ENCODE measurements around the gene TH. TPM values are rescaled to one million over a fixed set of nuclear protein-coding genes. Genes with fewer than 3 reads are reported as not detected.

The TH gene
- total RNA-seq, 2 donors from 2014 or later, result not detected

- H3K27ac ChIP-seq, result no peak within 1 kb of the TSS
- no peaks in the 10 kb centered on the region for H3K27me3 ChIP-seq
- no peak within 1 kb of the TSS for H3K4me3 ChIP-seq
- no peaks in the 10 kb centered on the region for H3K9me3 ChIP-seq
- no peak for TF ChIP-seq CTCF (IDR thresholded peaks at IDR 0.05)
- H3K36me3 ChIP-seq, result no peaks in the 10 kb centered on the region
- DNase-seq (ENCODE audit: low spot score), result no peak
- peaks cover 0 to 4% of the 10 kb centered on the region in 2 donors for H3K4me1 ChIP-seq
Measured at GRCh38 chr11:2160736-2161259, 10.8 kb downstream of the TH start, which contains the start of gene INS. TSS of gene INS (minus strand) at chr11:2161209. CDS start at chr11:2160971, 238 bp downstream.

- no peak for DNase-seq (ENCODE audit: low spot score)
- Histone ChIP-seq H3K27ac (no peak overlapping the region), H3K4me1 (no peaks in the 10 kb centered on the region), H3K4me3 (no peak overlapping the region), H3K36me3 (no peaks in the 10 kb centered on the region), H3K27me3 (no peaks in the 10 kb centered on the region), H3K9me3 (no peaks in the 10 kb centered on the region)
- TF ChIP-seq CTCF (IDR thresholded peaks at IDR 0.05), result no peak
Measured at GRCh38 chr11:2159536-2160413, 11.8 kb downstream of the TH start.

- Histone ChIP-seq H3K4me3 (no peak overlapping the region), H3K4me1 (no peaks in the 10 kb centered on the region), H3K27ac (no peak overlapping the region), H3K9me3 (no peaks in the 10 kb centered on the region), H3K36me3 (no peaks in the 10 kb centered on the region), H3K27me3 (no peaks in the 10 kb centered on the region)
- no peak for DNase-seq (ENCODE audit: low spot score)
- no peak for TF ChIP-seq CTCF (IDR thresholded peaks at IDR 0.05)
Measured at GRCh38 chr11:2158966-2159365, 12.6 kb downstream of the TH start.

- no peak overlapping the region for H3K4me3 ChIP-seq
- no peak overlapping the region for H3K27ac ChIP-seq
- no peaks in the 10 kb centered on the region for H3K36me3 ChIP-seq
- no peaks in the 10 kb centered on the region for H3K4me1 ChIP-seq
- no peaks in the 10 kb centered on the region for H3K9me3 ChIP-seq
- no peaks in the 10 kb centered on the region for H3K27me3 ChIP-seq
- TF ChIP-seq CTCF (IDR thresholded peaks at IDR 0.05), result no peak
- no peak for DNase-seq (ENCODE audit: low spot score)
Measured at GRCh38 chr11:2158296-2158737, 13.3 kb downstream of the TH start.

- no peaks in the 10 kb centered on the region for H3K9me3 ChIP-seq
- no peak overlapping the region for H3K27ac ChIP-seq
- H3K4me1 ChIP-seq, result no peaks in the 10 kb centered on the region
- no peak for DNase-seq (ENCODE audit: low spot score)
- no peaks in the 10 kb centered on the region for H3K36me3 ChIP-seq
- no peak overlapping the region for H3K4me3 ChIP-seq
- no peaks in the 10 kb centered on the region for H3K27me3 ChIP-seq
- no peak for TF ChIP-seq CTCF (IDR thresholded peaks at IDR 0.05)
Measured at GRCh38 chr11:2157294-2158040, 14.1 kb downstream of the TH start.

All from right atrium auricular region (tissue), 2 donors.